ENCODE results near the gene OPA1.

OPA1 gene

GRCh38 chr3:193592841-193593667, at the start of gene OPA1:
OPA1 (plus strand) TSS chr3:193593208; CDS start chr3:193593378, 170 bp downstream.
- peak; percentile 75 for DNase-seq (ENCODE audit: low read depth, low spot score)

- DNase-seq (ENCODE audit: low read depth, low spot score) = no peak
Observed at GRCh38 chr3:193544289-193544688, 48.7 kb upstream of the OPA1 start.

- DNase-seq (ENCODE audit: low read depth, low spot score) = no peak
Observed at GRCh38 chr3:193545304-193545703, 47.7 kb upstream of the OPA1 start.

GRCh38 chr3:193546129-193546528, 46.9 kb upstream of the OPA1 start:
- DNase-seq (ENCODE audit: low read depth, low spot score) = no peak

GRCh38 chr3:193548406-193548805, 44.6 kb upstream of the OPA1 start:
- DNase-seq (ENCODE audit: low read depth, low spot score) = no peak

GRCh38 chr3:193552923-193553322, 40.1 kb upstream of the OPA1 start:
- no peak for DNase-seq (ENCODE audit: low read depth, low spot score)

GRCh38 chr3:193553586-193553985, 39.4 kb upstream of the OPA1 start:
- DNase-seq (ENCODE audit: low read depth, low spot score) = no peak

GRCh38 chr3:193554811-193555210, 38.2 kb upstream of the OPA1 start, which contains the start of gene ATP13A4:
ATP13A4 (minus strand) TSS chr3:193554895; CDS start chr3:193554799, 96 bp downstream.
- no peak for DNase-seq (ENCODE audit: low read depth, low spot score)

- DNase-seq (ENCODE audit: low read depth, low spot score) = no peak
Observed at GRCh38 chr3:193556841-193557240, 36.2 kb upstream of the OPA1 start.

GRCh38 chr3:193559100-193559499, 33.9 kb upstream of the OPA1 start:
- DNase-seq (ENCODE audit: low read depth, low spot score) = no peak

- DNase-seq (ENCODE audit: low read depth, low spot score) = no peak
Observed at GRCh38 chr3:193560091-193560490, 32.9 kb upstream of the OPA1 start.

GRCh38 chr3:193560870-193561269, 32.1 kb upstream of the OPA1 start:
- no peak for DNase-seq (ENCODE audit: low read depth, low spot score)

- DNase-seq (ENCODE audit: low read depth, low spot score) = no peak
Observed at GRCh38 chr3:193563426-193563825, 29.6 kb upstream of the OPA1 start.

GRCh38 chr3:193564012-193564411, 29.0 kb upstream of the OPA1 start:
- DNase-seq (ENCODE audit: low read depth, low spot score) = no peak

- no peak for DNase-seq (ENCODE audit: low read depth, low spot score)
Observed at GRCh38 chr3:193569119-193569518, 23.9 kb upstream of the OPA1 start.

GRCh38 chr3:193572426-193572908, 20.5 kb upstream of the OPA1 start:
- DNase-seq (ENCODE audit: low read depth, low spot score) = no peak

- DNase-seq (ENCODE audit: low read depth, low spot score) = no peak
Observed at GRCh38 chr3:193573403-193574191, 19.4 kb upstream of the OPA1 start.

- no peak for DNase-seq (ENCODE audit: low read depth, low spot score)
Observed at GRCh38 chr3:193574488-193575070, 18.4 kb upstream of the OPA1 start.

GRCh38 chr3:193585530-193585929, 7.5 kb upstream of the OPA1 start:
- no peak for DNase-seq (ENCODE audit: low read depth, low spot score)

- no peak for DNase-seq (ENCODE audit: low read depth, low spot score)
Observed at GRCh38 chr3:193586526-193586925, 6.5 kb upstream of the OPA1 start.

- DNase-seq (ENCODE audit: low read depth, low spot score) = no peak
Observed at GRCh38 chr3:193589129-193589528, 3.9 kb upstream of the OPA1 start.

GRCh38 chr3:193589616-193590015, 3.4 kb upstream of the OPA1 start:
- no peak for DNase-seq (ENCODE audit: low read depth, low spot score)

Data from activated naive CD8-positive, alpha-beta T cell treated with anti-CD3 and anti-CD28 coated beads, Interleukin-2, amount 50 U/mL, for 16 hours (primary cell).